ENCODE measurements around the gene DYNC1I1.

DNA sequence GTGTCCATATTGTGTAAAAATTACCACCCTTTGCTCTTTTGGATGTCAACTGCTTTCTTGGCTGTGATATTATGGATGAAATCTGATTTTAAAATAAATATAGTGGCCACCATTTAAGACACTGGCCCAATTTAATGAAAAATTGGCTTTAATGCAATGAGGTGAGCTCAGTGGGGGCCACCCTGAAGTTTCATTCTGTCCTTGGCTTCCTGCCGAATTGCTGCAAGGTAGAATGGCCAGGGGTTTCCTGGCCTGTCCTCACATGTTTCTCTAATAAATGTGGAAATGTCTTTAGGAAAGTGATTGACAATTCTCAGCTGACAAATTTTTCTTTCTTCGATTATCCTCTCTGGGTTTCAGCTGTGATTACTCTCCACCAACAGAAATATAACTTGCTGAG, 36.0 kb downstream of the DYNC1I1 start:
- TF ChIP-seq JUND (IDR thresholded peaks at IDR 0.05): no peak
- TF ChIP-seq TAF1 (IDR thresholded peaks at IDR 0.05; ENCODE audit: borderline replicate concordance, low read depth, low read length): no peak
- no peak for TF ChIP-seq SMC3 (IDR thresholded peaks at IDR 0.05; ENCODE audit: low read depth, low read length)
- TF ChIP-seq, protein P1, sequence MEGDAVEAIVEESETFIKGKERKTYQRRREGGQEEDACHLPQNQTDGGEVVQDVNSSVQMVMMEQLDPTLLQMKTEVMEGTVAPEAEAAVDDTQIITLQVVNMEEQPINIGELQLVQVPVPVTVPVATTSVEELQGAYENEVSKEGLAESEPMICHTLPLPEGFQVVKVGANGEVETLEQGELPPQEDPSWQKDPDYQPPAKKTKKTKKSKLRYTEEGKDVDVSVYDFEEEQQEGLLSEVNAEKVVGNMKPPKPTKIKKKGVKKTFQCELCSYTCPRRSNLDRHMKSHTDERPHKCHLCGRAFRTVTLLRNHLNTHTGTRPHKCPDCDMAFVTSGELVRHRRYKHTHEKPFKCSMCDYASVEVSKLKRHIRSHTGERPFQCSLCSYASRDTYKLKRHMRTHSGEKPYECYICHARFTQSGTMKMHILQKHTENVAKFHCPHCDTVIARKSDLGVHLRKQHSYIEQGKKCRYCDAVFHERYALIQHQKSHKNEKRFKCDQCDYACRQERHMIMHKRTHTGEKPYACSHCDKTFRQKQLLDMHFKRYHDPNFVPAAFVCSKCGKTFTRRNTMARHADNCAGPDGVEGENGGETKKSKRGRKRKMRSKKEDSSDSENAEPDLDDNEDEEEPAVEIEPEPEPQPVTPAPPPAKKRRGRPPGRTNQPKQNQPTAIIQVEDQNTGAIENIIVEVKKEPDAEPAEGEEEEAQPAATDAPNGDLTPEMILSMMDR (IDR thresholded peaks at IDR 0.05): no peak
- TF ChIP-seq RCOR1 (IDR thresholded peaks at IDR 0.05; ENCODE audit: low read length): no peak
- TF ChIP-seq, protein P2, sequence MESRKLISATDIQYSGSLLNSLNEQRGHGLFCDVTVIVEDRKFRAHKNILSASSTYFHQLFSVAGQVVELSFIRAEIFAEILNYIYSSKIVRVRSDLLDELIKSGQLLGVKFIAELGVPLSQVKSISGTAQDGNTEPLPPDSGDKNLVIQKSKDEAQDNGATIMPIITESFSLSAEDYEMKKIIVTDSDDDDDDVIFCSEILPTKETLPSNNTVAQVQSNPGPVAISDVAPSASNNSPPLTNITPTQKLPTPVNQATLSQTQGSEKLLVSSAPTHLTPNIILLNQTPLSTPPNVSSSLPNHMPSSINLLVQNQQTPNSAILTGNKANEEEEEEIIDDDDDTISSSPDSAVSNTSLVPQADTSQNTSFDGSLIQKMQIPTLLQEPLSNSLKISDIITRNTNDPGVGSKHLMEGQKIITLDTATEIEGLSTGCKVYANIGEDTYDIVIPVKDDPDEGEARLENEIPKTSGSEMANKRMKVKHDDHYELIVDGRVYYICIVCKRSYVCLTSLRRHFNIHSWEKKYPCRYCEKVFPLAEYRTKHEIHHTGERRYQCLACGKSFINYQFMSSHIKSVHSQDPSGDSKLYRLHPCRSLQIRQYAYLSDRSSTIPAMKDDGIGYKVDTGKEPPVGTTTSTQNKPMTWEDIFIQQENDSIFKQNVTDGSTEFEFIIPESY (IDR thresholded peaks at IDR 0.05; ENCODE audit: borderline replicate concordance, low read depth): no peak
- TF ChIP-seq, protein P3, sequence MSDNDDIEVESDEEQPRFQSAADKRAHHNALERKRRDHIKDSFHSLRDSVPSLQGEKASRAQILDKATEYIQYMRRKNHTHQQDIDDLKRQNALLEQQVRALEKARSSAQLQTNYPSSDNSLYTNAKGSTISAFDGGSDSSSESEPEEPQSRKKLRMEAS (IDR thresholded peaks at IDR 0.05; ENCODE audit: low read depth): no peak
- TF ChIP-seq CHD2 (IDR thresholded peaks at IDR 0.05; ENCODE audit: low read length, partially characterized antibody): no peak
- TF ChIP-seq NFIC (IDR thresholded peaks at IDR 0.05; ENCODE audit: borderline replicate concordance): no peak
- no peak for TF ChIP-seq RFX5 (IDR thresholded peaks at IDR 0.05; ENCODE audit: low read length)
- TF ChIP-seq POLR2AphosphoS5 (IDR thresholded peaks at IDR 0.05; ENCODE audit: low read depth, low read length): no peak
- no peak for TF ChIP-seq YY1 (IDR thresholded peaks at IDR 0.05; ENCODE audit: low read depth)
- TF ChIP-seq, protein P4, sequence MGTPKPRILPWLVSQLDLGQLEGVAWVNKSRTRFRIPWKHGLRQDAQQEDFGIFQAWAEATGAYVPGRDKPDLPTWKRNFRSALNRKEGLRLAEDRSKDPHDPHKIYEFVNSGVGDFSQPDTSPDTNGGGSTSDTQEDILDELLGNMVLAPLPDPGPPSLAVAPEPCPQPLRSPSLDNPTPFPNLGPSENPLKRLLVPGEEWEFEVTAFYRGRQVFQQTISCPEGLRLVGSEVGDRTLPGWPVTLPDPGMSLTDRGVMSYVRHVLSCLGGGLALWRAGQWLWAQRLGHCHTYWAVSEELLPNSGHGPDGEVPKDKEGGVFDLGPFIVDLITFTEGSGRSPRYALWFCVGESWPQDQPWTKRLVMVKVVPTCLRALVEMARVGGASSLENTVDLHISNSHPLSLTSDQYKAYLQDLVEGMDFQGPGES (IDR thresholded peaks at IDR 0.05; ENCODE audit: low read depth, low read length): no peak
